ENCODE measurements around the gene ARL15.
A peak's percentile ranks its signal among the peaks of the same experiment; 100 is the strongest.

ARL15 gene

GRCh38 chr5:54156577-54156976, 153.8 kb downstream of the ARL15 start:
- Histone ChIP-seq H3K27me3 (ENCODE audit: insufficient read depth, low read length) (no peaks in the 10 kb centered on the region), H3K4me1 (ENCODE audit: control insufficient read depth in 1 of 2, insufficient read depth in 2 of 2, low read length in 2 of 2) (peaks cover 0 to 2% of the 10 kb centered on the region in 2 experiments), H3K4ac (ENCODE audit: low read depth, low read length) (no peak overlapping the region), H3K9me3 (ENCODE audit: insufficient read depth, low read depth, low read length) (no peaks in the 10 kb centered on the region), H4K91ac (ENCODE audit: low read depth, low read length) (no peak overlapping the region), H3K27ac (ENCODE audit: low read depth, low read length) (no peak overlapping the region), H3K36me3 (ENCODE audit: control insufficient read depth in 1 of 2, insufficient read depth in 2 of 2, low read length in 2 of 2) (no peaks in the 10 kb centered on the region), H2AK5ac (ENCODE audit: low read length) (no peak overlapping the region), H4K8ac (ENCODE audit: low read depth, low read length) (no peak overlapping the region), H2BK12ac (ENCODE audit: low read length) (no peak overlapping the region), H2BK120ac (ENCODE audit: insufficient read depth, low read length, poor library complexity) (no peak overlapping the region), H3K14ac (ENCODE audit: low read length) (no peak overlapping the region), H3K79me2 (ENCODE audit: control insufficient read depth, insufficient read depth, low read length, poor library complexity) (no peaks in the 10 kb centered on the region), H3K4me3 (ENCODE audit: low read depth, low read length) (no peak overlapping the region), H3K23ac (ENCODE audit: low read length) (no peak overlapping the region), H3K18ac (ENCODE audit: low read length) (no peak overlapping the region), H3K79me1 (ENCODE audit: low read length) (no peaks in the 10 kb centered on the region), H2BK5ac (ENCODE audit: low read depth, low read length, poor library complexity) (no peak overlapping the region), H3K9ac (ENCODE audit: low read length) (no peak overlapping the region), H4K12ac (ENCODE audit: low read depth, low read length) (no peak overlapping the region), H3K4me2 (ENCODE audit: low read length) (no peak overlapping the region), H2AFZ (ENCODE audit: insufficient read depth, low read length, poor library complexity) (no peak overlapping the region)
- WGBS (ENCODE audit: extremely low coverage, insufficient coverage, insufficient read length): no CpG with 5 or more reads among the region's 1 CpG
- no peak for DNase-seq

- Histone ChIP-seq H2BK120ac (ENCODE audit: insufficient read depth, low read length, poor library complexity) (no peak overlapping the region), H3K14ac (ENCODE audit: low read length) (no peak overlapping the region)
These were observed 159.5 kb downstream of the ARL15 start for GRCh38 chr5:54150841-54151240.

GRCh38 chr5:54148858-54149257, 161.5 kb downstream of the ARL15 start:
- Histone ChIP-seq H3K79me1 (ENCODE audit: low read length) (no peaks in the 10 kb centered on the region), H2BK120ac (ENCODE audit: insufficient read depth, low read length, poor library complexity) (no peak overlapping the region), H4K12ac (ENCODE audit: low read depth, low read length) (no peak overlapping the region), H3K23ac (ENCODE audit: low read length) (no peak overlapping the region), H3K36me3 (ENCODE audit: control insufficient read depth in 1 of 2, insufficient read depth in 2 of 2, low read length in 2 of 2) (peaks cover 0 to 1% of the 10 kb centered on the region in 2 experiments), H3K79me2 (ENCODE audit: control insufficient read depth, insufficient read depth, low read length, poor library complexity) (no peaks in the 10 kb centered on the region), H3K4me2 (ENCODE audit: low read length) (no peak overlapping the region), H3K9ac (ENCODE audit: low read length) (no peak overlapping the region), H3K18ac (ENCODE audit: low read length) (no peak overlapping the region), H2AFZ (ENCODE audit: insufficient read depth, low read length, poor library complexity) (no peak overlapping the region), H3K4me3 (ENCODE audit: low read depth, low read length) (no peak overlapping the region), H3K27ac (ENCODE audit: low read depth, low read length) (no peak overlapping the region), H3K4ac (ENCODE audit: low read depth, low read length) (no peak overlapping the region), H4K91ac (ENCODE audit: low read depth, low read length) (no peak overlapping the region), H3K14ac (ENCODE audit: low read length) (no peak overlapping the region), H2BK5ac (ENCODE audit: low read depth, low read length, poor library complexity) (no peak overlapping the region), H3K27me3 (ENCODE audit: insufficient read depth, low read length) (no peaks in the 10 kb centered on the region), H2BK12ac (ENCODE audit: low read length) (no peak overlapping the region), H2AK5ac (ENCODE audit: low read length) (no peak overlapping the region), H3K9me3 (ENCODE audit: insufficient read depth, low read depth, low read length) (no peaks in the 10 kb centered on the region), H3K4me1 (ENCODE audit: control insufficient read depth in 1 of 2, insufficient read depth in 2 of 2, low read length in 2 of 2) (peaks cover 0 to 2% of the 10 kb centered on the region in 2 experiments), H4K8ac (ENCODE audit: low read depth, low read length) (no peak overlapping the region)
- no peak for DNase-seq
- whole genome bisulfite sequencing (ENCODE audit: extremely low coverage, insufficient coverage, insufficient read length): no CpG with 5 or more reads among the region's 2 CpGs

More at GRCh38 chr5:54150841-54151240, 159.5 kb downstream of the ARL15 start:
- H4K12ac ChIP-seq (ENCODE audit: low read depth, low read length): no peak overlapping the region
- no peaks in the 10 kb centered on the region for H3K79me1 ChIP-seq (ENCODE audit: low read length)
- no peak overlapping the region for H3K4ac ChIP-seq (ENCODE audit: low read depth, low read length)
- H3K36me3 ChIP-seq (ENCODE audit: control insufficient read depth in 1 of 2, insufficient read depth in 2 of 2, low read length in 2 of 2): no peaks in the 10 kb centered on the region
- H4K8ac ChIP-seq (ENCODE audit: low read depth, low read length): no peak overlapping the region
- H3K4me2 ChIP-seq (ENCODE audit: low read length): no peak overlapping the region
- H2AFZ ChIP-seq (ENCODE audit: insufficient read depth, low read length, poor library complexity): no peak overlapping the region
- no peaks in the 10 kb centered on the region for H3K79me2 ChIP-seq (ENCODE audit: control insufficient read depth, insufficient read depth, low read length, poor library complexity)
- no peaks in the 10 kb centered on the region for H3K9me3 ChIP-seq (ENCODE audit: insufficient read depth, low read depth, low read length)
- no peak overlapping the region for H4K91ac ChIP-seq (ENCODE audit: low read depth, low read length)
- no peak overlapping the region for H3K27ac ChIP-seq (ENCODE audit: low read depth, low read length)
- no CpG with 5 or more reads among the region's 1 CpG for WGBS (ENCODE audit: extremely low coverage, insufficient coverage, insufficient read length)
- no peak overlapping the region for H2AK5ac ChIP-seq (ENCODE audit: low read length)
- no peak overlapping the region for H3K23ac ChIP-seq (ENCODE audit: low read length)
- H3K4me1 ChIP-seq (ENCODE audit: control insufficient read depth in 1 of 2, insufficient read depth in 2 of 2, low read length in 2 of 2): peaks cover 0 to 2% of the 10 kb centered on the region in 2 experiments
- H2BK12ac ChIP-seq (ENCODE audit: low read length): no peak overlapping the region
- H3K4me3 ChIP-seq (ENCODE audit: low read depth, low read length): no peak overlapping the region
- peak; percentile 6 to 30 for DNase-seq
- no peaks in the 10 kb centered on the region for H3K27me3 ChIP-seq (ENCODE audit: insufficient read depth, low read length)
- no peak overlapping the region for H3K9ac ChIP-seq (ENCODE audit: low read length)
- H2BK5ac ChIP-seq (ENCODE audit: low read depth, low read length, poor library complexity): no peak overlapping the region
- H3K18ac ChIP-seq (ENCODE audit: low read length): no peak overlapping the region

GRCh38 chr5:54148067-54148845, 162.1 kb downstream of the ARL15 start:
- no peak overlapping the region for H3K9ac ChIP-seq (ENCODE audit: low read length)
- H4K8ac ChIP-seq (ENCODE audit: low read depth, low read length): no peak overlapping the region
- no CpG with 5 or more reads among the region's 6 CpGs for WGBS (ENCODE audit: extremely low coverage, insufficient coverage, insufficient read length)
- no peak overlapping the region for H3K4me3 ChIP-seq (ENCODE audit: low read depth, low read length)
- no peak overlapping the region for H2BK5ac ChIP-seq (ENCODE audit: low read depth, low read length, poor library complexity)
- H2AFZ ChIP-seq (ENCODE audit: insufficient read depth, low read length, poor library complexity): no peak overlapping the region
- no peak overlapping the region for H2AK5ac ChIP-seq (ENCODE audit: low read length)
- no peak for DNase-seq
- peaks cover 0 to 1% of the 10 kb centered on the region in 2 experiments for H3K36me3 ChIP-seq (ENCODE audit: control insufficient read depth in 1 of 2, insufficient read depth in 2 of 2, low read length in 2 of 2)
- H3K27me3 ChIP-seq (ENCODE audit: insufficient read depth, low read length): no peaks in the 10 kb centered on the region
- H2BK12ac ChIP-seq (ENCODE audit: low read length): no peak overlapping the region
- H4K12ac ChIP-seq (ENCODE audit: low read depth, low read length): no peak overlapping the region
- no peak overlapping the region for H3K23ac ChIP-seq (ENCODE audit: low read length)
- no peak overlapping the region for H2BK120ac ChIP-seq (ENCODE audit: insufficient read depth, low read length, poor library complexity)
- H3K18ac ChIP-seq (ENCODE audit: low read length): no peak overlapping the region
- H3K14ac ChIP-seq (ENCODE audit: low read length): no peak overlapping the region
- no peak overlapping the region for H4K91ac ChIP-seq (ENCODE audit: low read depth, low read length)
- H3K9me3 ChIP-seq (ENCODE audit: insufficient read depth, low read depth, low read length): no peaks in the 10 kb centered on the region
- no peaks in the 10 kb centered on the region for H3K79me2 ChIP-seq (ENCODE audit: control insufficient read depth, insufficient read depth, low read length, poor library complexity)
- no peak overlapping the region for H3K27ac ChIP-seq (ENCODE audit: low read depth, low read length)
- H3K4me2 ChIP-seq (ENCODE audit: low read length): no peak overlapping the region
- no peaks in the 10 kb centered on the region for H3K79me1 ChIP-seq (ENCODE audit: low read length)
- peaks cover 0 to 2% of the 10 kb centered on the region in 2 experiments for H3K4me1 ChIP-seq (ENCODE audit: control insufficient read depth in 1 of 2, insufficient read depth in 2 of 2, low read length in 2 of 2)
- no peak overlapping the region for H3K4ac ChIP-seq (ENCODE audit: low read depth, low read length)

Data from trophoblast cell (in vitro differentiated cells and primary cell).